NCI-H524 treated with DMSO at 0.1 percent for 48 hours (cell line): ENCODE measurements around the gene ADAMTS20.

Experiments used
- DNase-seq: peaks from one replicate; lab custom pipeline; 2025; lab: John Stamatoyannopoulos, UW

The ADAMTS20 gene

GRCh38 chr12:43482311-43483085 is 69.5 kb downstream of the ADAMTS20 start:
- DNase-seq: no peak

- no peak for DNase-seq
Measured at GRCh38 chr12:43480591-43480990, 71.4 kb downstream of the ADAMTS20 start.

DNA sequence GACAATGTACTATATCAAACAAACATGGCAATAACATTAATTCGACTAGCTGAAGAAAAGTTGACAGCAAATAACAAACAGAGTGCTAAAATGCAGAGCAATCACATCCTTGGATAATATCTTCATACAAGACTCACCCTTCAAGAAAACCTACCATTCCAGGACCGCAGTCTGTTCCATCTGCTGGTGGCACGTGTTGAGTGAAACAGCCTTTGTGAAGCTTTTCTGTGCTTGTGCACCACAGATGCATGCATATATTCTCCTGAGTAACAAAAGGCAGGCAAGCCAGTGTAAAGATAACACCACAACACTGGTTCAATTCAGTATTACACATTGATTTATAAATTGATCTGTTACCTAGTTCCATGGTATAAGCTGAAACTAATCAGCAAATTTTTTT is 89.3 kb downstream of the ADAMTS20 start:
- DNase-seq: no peak

DNA sequence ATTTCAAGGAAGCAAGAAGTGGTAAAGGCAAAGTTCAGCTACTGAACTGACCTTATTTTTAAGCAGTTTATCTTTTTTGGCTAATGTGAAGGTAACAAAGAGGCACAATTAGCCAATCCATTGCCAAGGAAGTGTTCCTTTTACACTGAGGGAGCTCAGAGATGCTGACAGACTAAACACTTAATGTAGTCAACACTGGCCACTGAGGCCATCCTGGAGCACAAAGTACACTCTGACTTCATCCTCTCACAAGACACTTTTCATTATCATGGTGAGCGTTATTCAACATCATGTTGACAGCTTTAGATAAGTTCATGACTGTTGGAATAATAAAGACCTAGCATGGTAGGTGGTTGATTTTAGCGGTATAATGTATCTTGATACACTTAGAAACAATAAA is 89.9 kb downstream of the ADAMTS20 start:
- no peak for DNase-seq

DNA sequence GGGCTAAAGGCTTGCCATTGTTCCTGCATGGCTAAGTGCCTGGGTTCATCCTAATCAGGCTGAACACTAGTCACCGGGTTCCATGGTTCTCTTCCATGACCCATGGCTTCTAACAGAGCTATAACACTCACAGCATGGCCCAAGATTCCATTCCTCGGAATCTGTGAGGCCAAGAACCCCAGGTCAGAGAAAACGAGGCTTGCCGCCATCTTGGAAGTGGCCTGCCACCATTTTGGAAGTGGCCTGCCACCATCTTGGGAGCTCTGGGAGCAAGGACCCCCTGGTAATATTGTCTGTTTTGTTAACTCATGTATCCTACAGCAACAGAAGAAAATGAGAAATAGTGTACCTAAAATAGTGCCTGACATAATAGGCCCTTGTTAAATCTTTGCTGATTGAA is 92.7 kb downstream of the ADAMTS20 start:
- no peak for DNase-seq

DNA sequence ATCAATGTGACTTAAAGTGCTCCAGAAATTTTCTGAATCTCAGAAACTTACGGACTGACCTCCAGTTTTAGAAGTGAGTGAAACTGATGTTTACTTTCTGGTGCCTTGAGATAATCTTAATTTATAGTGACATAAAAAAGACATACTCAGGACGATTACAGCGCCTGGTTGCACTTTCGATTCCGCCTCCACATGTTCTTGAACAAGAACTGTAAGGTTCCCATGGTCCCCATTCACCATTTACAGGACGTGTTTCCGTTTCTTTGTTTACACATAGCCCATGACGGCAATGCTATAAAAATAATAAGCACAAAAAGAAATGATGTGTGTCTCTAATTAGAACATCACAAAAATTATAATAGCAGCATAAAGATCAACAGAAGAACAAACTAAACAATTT is 98.2 kb downstream of the ADAMTS20 start:
- DNase-seq: no peak

DNA sequence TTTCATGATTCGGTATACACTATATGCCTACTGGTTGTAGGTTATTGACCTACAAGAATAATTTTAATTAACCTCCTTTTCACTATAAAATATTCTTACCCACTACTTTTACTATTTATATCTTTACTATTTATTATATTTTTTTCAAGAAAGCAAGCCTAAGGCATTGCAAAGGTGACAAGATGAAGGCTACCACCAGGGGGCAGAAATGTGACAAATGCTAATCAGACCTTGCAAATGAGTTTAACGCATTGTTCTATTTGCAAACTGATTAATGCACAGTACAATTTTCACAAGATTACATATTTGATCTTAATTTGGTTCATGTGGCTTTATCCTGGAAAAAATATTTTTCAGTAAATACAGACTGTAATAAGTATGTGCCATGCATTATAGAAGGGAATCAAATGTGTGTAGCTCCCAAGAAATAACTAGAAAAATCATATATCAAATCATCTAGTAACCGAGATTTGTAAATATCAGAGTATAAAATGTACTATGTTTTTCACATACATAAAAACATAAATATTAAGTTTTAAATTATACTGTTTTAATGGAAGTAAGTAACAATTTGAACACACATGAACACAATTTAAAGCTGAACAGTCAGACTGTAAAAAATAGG is 107.0 kb downstream of the ADAMTS20 start:
- no peak for DNase-seq

- DNase-seq: no peak
Measured at GRCh38 chr12:43436597-43436996, 115.4 kb downstream of the ADAMTS20 start.

GRCh38 chr12:43434614-43435013 is 117.4 kb downstream of the ADAMTS20 start:
- DNase-seq: no peak

DNA sequence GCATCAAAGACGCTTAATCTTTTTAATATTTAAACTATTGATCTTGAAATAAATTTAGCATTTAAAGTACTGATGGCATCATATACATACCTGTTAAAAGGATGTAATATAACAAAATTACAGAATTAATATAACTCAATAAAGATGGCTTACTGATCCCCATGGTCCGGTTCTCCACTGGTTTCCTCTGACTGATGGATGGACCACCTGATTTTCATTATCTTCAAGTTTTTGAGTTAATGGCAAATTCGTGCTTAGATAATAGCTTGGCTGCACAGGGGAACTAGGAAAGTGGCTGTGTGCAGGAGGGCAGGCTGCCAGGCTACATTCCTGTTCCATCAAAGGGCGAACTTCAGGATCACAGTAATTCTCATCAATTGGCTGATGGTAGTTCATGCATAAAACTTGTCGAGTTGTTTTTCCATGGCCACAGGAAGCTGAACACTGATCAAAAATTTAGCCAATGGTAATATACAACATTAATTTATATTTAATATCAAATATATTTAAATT is 123.9 kb downstream of the ADAMTS20 start:
- DNase-seq: no peak

- no peak for DNase-seq
Measured at GRCh38 chr12:43425361-43425760, 126.6 kb downstream of the ADAMTS20 start.

DNA sequence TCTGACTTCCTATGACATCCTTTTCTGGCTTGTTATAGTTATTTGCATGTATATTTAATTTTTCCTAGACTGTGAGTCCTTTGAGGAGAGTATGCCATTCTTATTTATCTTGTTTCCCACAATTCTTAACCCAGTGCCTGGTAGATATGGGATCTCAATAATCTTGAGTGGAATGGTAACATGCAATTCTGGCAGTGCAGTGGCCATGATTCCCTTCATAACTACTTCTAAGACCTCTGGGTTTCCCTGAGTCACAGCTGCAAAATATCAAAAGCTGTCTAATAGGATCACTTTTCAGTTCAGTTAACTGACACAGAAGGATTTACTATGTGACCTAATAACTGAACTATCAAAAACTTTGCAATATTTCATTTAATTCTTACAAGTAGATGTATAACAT is 135.0 kb downstream of the ADAMTS20 start:
- DNase-seq: no peak

DNA sequence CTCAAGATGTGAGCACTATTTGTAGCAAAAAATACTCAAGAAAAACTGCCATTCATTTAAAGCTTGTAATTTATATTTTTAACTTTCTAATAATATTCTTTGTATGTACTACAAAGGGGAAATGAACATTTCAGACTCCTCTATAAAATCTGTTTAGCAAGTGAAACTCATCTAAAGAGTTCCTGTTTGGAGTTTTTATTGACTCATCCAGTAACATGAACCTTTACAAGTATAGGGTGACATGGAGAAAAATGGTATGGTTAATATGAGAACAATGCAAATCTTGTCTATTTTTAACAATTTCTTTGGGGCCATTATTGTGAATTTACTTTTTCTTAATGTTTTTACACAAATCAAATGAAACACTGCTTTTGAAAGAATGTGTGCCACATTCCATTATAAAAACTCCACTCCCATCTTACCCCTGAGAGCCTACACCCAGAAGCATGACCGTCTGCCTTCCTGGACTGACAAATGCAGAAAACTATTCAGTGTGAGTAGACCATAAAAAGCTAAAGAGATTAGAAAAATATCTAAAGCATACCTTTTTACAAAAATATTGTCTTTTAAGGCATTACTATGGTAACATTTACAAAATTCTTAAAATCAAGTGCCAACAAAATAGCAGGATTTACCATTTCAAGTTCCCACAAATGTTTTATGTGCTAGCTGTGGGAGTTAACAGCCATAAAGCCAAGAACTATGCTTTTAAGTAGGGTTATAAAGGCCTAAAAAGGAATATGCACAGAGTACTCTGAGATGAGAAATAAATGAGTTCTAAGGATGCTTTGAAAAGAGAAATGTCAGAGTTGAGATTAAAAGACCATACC is 144.0 kb downstream of the ADAMTS20 start:
- no peak for DNase-seq

- DNase-seq: no peak
Measured at GRCh38 chr12:43406801-43407200, 145.2 kb downstream of the ADAMTS20 start.

DNA sequence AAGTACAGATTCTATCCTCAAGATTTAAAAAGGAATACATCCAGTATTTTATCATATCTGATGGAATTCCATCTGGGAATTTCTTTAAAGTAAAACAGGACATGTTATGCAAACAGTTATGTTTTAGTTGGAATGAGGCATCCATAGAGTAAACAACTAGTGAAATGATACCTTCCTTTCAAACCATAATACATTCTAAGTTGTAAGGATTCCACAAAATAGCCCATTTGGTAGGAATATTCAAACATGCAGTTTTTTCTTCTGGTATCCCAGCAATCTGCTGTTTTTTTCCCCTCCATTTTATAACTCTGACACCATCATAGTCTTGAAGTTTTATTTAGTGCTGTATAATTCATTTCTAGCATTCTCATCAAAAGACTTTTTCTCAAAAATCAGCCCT is 149.6 kb downstream of the ADAMTS20 start:
- no peak for DNase-seq

DNA sequence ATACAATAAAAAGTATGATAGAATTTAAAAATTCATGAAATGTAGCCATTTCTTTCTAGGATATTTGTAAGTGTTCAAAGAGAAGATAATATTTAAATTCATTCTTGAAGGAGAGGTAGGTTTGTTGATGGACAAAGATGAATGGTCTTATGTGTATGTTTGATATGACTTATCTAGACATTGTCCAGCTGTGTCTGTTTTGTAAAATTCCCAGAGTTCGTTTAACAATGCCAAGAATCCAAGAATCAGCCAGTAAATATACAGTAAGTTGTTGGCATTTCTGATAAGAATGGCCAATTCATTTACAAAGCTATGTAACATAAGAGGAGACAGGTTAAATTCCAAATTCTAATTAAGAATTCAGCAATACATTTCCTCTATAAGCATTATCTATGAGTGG is 150.9 kb downstream of the ADAMTS20 start:
- no peak for DNase-seq

DNA sequence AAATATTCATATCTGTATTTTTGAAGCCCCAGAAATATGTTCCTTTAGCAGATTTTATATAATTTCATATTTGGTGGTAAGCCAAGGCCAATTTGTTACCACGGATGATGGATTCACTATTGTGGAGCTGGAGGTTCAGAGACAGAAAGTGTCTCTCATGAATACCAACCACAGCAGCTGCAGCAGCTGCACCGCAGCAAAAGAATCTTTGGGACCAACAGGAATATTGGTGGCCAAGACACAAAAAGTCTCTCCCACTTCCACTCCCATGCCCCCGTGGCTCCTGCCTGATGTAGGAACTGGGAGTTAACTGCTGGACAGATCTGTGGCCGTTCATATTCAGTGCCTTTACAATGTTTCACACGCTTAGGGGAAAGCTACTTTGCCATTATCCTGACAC is 155.3 kb downstream of the ADAMTS20 start:
- DNase-seq: no peak

DNA sequence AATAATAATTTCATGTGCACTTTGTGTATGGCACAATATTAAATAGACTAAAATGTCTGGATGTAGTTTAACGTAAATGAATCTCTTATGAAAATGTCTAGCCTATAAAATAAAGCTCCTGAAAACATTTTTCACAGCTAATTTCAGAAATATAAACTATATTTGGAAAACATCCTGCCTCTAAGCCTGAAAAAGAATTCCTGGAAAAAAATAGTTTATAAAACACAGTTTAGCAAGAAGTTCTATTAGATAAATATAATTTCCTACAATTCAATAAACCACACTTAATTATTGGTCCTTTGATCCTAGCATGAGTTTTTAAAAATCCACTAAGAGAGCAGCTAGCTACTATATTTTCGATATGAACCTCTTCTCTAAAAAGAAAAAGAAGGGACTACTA is 159.9 kb downstream of the ADAMTS20 start:
- no peak for DNase-seq

DNA sequence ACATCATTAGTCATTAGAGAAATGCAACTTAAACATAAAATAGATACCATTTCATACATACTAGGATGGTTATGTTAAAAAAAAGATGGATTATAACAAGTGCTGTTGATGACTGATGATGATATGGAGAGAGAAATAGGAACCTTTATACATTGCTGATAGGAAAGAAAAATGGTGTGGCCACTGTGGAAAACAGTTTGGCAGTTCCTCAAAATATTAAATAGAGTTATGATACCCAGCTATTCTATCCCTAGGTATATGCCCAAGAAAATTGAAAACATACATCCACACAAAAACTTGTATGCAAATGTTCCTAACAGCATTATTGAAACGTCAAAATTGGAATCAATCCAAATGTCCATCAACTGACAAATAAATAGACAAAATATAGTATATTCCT is 170.1 kb downstream of the ADAMTS20 start:
- no peak for DNase-seq

DNA sequence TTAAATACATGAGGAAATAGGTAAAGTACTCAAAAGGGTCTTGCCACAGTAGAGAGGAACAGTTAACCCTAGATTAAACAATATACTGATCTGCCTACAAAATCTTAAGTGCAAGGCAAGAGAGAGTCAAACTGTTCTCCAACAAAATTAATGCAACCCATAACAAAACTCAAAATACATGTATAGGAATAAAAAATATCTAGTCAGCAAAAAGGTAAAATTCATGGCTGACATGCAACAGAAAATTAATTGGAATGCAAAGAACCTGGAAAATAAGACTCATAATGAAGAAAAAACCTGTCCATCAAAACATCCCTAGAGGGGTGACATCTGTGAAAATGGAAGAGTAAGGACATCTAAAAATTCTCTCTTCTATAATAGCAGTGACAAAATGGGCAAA is 173.6 kb downstream of the ADAMTS20 start:
- DNase-seq: no peak

GRCh38 chr12:43370263-43370662 is 181.7 kb downstream of the ADAMTS20 start:
- DNase-seq: no peak

GRCh38 chr12:43362910-43363694 is 188.9 kb downstream of the ADAMTS20 start:
- DNase-seq: no peak
